K562 (cell line): ENCODE results near the gene SLC1A4. TPM values are rescaled to one million over a fixed set of nuclear protein-coding genes. Genes with fewer than 3 reads are reported as not detected.

Experiments
- ATAC-seq: fragments of 200-7000 bp; cut with Tn5 transposase; 3 replicates; pipeline ENCODE4 v1.9.1; 2020; ENCODE audit warnings: moderate library complexity
- BruUV-seq: library from RNA; stranded (reverse); fragments of 400-500 nt; replicated peaks from 2 replicates; lab custom pipeline; 2021; lab: Mats Ljungman, UMichigan
- CTCF ChIA-PET: fragments of 300-600 bp; formaldehyde crosslinking; extraction: SDS; loops from one replicate; lab custom pipeline; 2021; ENCODE audit warnings: low intra/inter-chr PET ratio; lab: Yijun Ruan, JAX
- POLR2A ChIA-PET: fragments of 300-600, 350-650 bp; sonication (Branson Sonifier 250); formaldehyde crosslinking; extraction: SDS; loops from one replicate; lab custom pipeline; 2021; ENCODE audit warnings: antibody characterized with exemption, inconsistent platforms; lab: Yijun Ruan, JAX
- DNase-seq, 4 experiments: peaks; one replicate each; pipeline versions ENCODE4 v3.0.0 to v3.0.0-alpha.2; 2011 to 2018; ENCODE audit warnings: low spot score in 3 of 4, mixed read lengths in 3 of 4; ENCODE audit errors: extremely low read depth in 1 of 4
- FAIRE-seq: peaks from 2 replicates; lab custom pipeline; 2011; peaks lifted over from hg19 to GRCh38; lab: Jason Lieb, UNC
- H2AFZ ChIP-seq: 2 replicates; pipeline ENCODE4 v1.6.0; 2011; ENCODE audit warnings: low read depth, low read length, control low read depth, inconsistent platforms
- H3K27ac ChIP-seq: fragments of 200-600 bp; 3 replicates; pipeline ENCODE4 v1.8.0; 2011; ENCODE audit warnings: low read depth, mild to moderate bottlenecking, control low read depth, inconsistent platforms, low read length, moderate library complexity, mixed read lengths; ENCODE audit errors: extremely low read depth
- H3K27me3 ChIP-seq, 2 experiments: fragments of 300-600 bp in 1 of 2; 2 replicates in 1 of 2; 3 replicates in 1 of 2; pipeline versions ENCODE4 v1.6.0 to v1.8.0; 2011; ENCODE audit warnings: inconsistent platforms in 2 of 2, low read length in 2 of 2, mild to moderate bottlenecking in 1 of 2, mixed read lengths in 1 of 2, moderate library complexity in 1 of 2; ENCODE audit not compliant: control insufficient read depth in 2 of 2, insufficient read depth in 2 of 2
- H3K36me3 ChIP-seq: fragments of 300-600 bp; 3 replicates; pipeline ENCODE4 v1.8.0; 2011; ENCODE audit warnings: mild to moderate bottlenecking, low read length, inconsistent platforms; ENCODE audit not compliant: control insufficient read depth, insufficient read depth
- H3K4me1 ChIP-seq, 2 experiments: fragments of 200-600 bp in 1 of 2; replicated peaks in 1 of 2; 2 replicates in 1 of 2; 3 replicates in 1 of 2; pipeline versions ENCODE4 v1.5.1 to v1.8.0; 2011; ENCODE audit warnings: inconsistent platforms in 2 of 2, low read length in 2 of 2, mild to moderate bottlenecking in 1 of 2, mixed read lengths in 1 of 2, moderate library complexity in 1 of 2; ENCODE audit not compliant: control insufficient read depth in 2 of 2, insufficient read depth in 2 of 2
- H3K4me2 ChIP-seq: 2 replicates; pipeline ENCODE4 v1.6.1; 2011; ENCODE audit warnings: low read length, control low read depth, inconsistent platforms, mixed read lengths; ENCODE audit not compliant: insufficient read depth
- H3K4me3 ChIP-seq: fragments of 200-600 bp; sonication (generic), shearing (Covaris generic); 2 replicates; pipeline ENCODE4 v1.5.1; 2016; ENCODE audit warnings: control low read depth, inconsistent platforms
- H3K79me2 ChIP-seq: fragments of 200-600 bp; 3 replicates; pipeline ENCODE4 v1.8.0; 2011; ENCODE audit warnings: low read length, inconsistent platforms; ENCODE audit not compliant: control insufficient read depth, insufficient read depth
- H3K9ac ChIP-seq, 2 experiments: 2 replicates each; pipeline versions ENCODE4 v1.6.0 to v1.6.1; 2011; ENCODE audit warnings: low read depth in 2 of 2, low read length in 2 of 2, control low read depth in 1 of 2, inconsistent platforms in 1 of 2, mild to moderate bottlenecking in 1 of 2, mixed read lengths in 1 of 2; ENCODE audit not compliant: insufficient read depth in 1 of 2
- H3K9me1 ChIP-seq: one replicate; pipeline ENCODE4 v1.6.0; 2011; ENCODE audit warnings: inconsistent platforms, mild to moderate bottlenecking, low read length, moderate library complexity; ENCODE audit not compliant: control insufficient read depth, insufficient read depth
- H3K9me3 ChIP-seq: replicated peaks from 2 replicates; pipeline ENCODE4 v1.5.1; 2011; ENCODE audit warnings: low read depth, low read length, inconsistent platforms; ENCODE audit not compliant: control insufficient read depth, insufficient read depth
- H4K20me1 ChIP-seq: replicated peaks from 2 replicates; pipeline ENCODE4 v1.6.1; 2011; ENCODE audit warnings: low read length, inconsistent platforms, mixed read lengths; ENCODE audit not compliant: control insufficient read depth, insufficient read depth
- ARID3A ChIP-seq: IDR thresholded peaks from 2 replicates; pipeline ENCODE4 v1.6.1; 2012; ENCODE audit warnings: low read depth, low read length, improper control_type of control experiment, borderline replicate concordance
- KDM1A ChIP-seq, 2 experiments: fragments of 450-650 bp; IDR thresholded peaks; 2 replicates each; pipeline ENCODE4 v1.6.1; 2016; ENCODE audit warnings: mild to moderate bottlenecking in 2 of 2
- KLF10 ChIP-seq: fragments of 250-450 bp; sonication (Bioruptor Pico); IDR thresholded peaks from 2 replicates; pipeline ENCODE4 v1.6.1; 2021; ENCODE audit warnings: matching md5 sums
- MGA ChIP-seq: fragments of 450-650 bp; IDR thresholded peaks from 2 replicates; pipeline ENCODE4 v1.6.1; 2016; ENCODE audit warnings: mild to moderate bottlenecking, moderate library complexity
- THAP7 ChIP-seq: fragments of 250-450 bp; sonication (Bioruptor Pico); IDR thresholded peaks from 2 replicates; pipeline ENCODE4 v1.5.0; 2021
- ZNF354B ChIP-seq: fragments of 250-450 bp; sonication (Bioruptor Pico); IDR thresholded peaks from 2 replicates; pipeline ENCODE4 v1.4.0; 2020
- ZNF696 ChIP-seq: fragments of 250-450 bp; sonication (Bioruptor Pico); conservative IDR thresholded peaks from 2 replicates; pipeline ENCODE4 v1.4.0; 2020; ENCODE audit warnings: mild to moderate bottlenecking, moderate library complexity
- WGBS: fragments of 100-300 bp; shearing (Covaris generic); methylation state at CpG from one replicate; pipeline ENCODE4 v1.1.6; 2016; ENCODE audit warnings: low coverage, mixed read lengths; ENCODE audit not compliant: insufficient coverage; ENCODE audit errors: missing lambda C conversion rate; 5-methylcytosine and 5-hydroxymethylcytosine counted together
- in situ Hi-C: fragments of 300-500 bp; cut with MboI; formaldehyde crosslinking; loops from 4 replicates; pipeline ENCODE4 v1.15.0; 2018; ENCODE audit warnings: inconsistent platforms, mixed read lengths
- intact Hi-C: fragments of 100-400 bp; cut with micrococcal nuclease; formaldehyde crosslinking; loops from 2 replicates; pipeline ENCODE4 v1.14.2; 2022
- polyA plus RNA-seq, 8 experiments: library from polyadenylated mRNA; depleted of rRNA in 4 of 8; stranded (reverse) in 5 of 8; unstranded in 3 of 8; fragments of >200 nt; fragmentation: Nextera tagmentation in 2 of 8; fragmentation: Illumina TruSeq in 1 of 8; extraction: Ambion mirVana in 2 of 8; extraction: Trizol in 1 of 8; gene quantifications; 2 replicates each; pipeline versions ENCODE4 v1.2.1 to v1.2.3, GENCODE V29; 2011 to 2014; ENCODE audit warnings: inconsistent platforms in 1 of 8, missing spikeins in 1 of 8
- total RNA-seq, 7 experiments: library from RNA; depleted of rRNA in 6 of 7; stranded (reverse); fragments of >200 nt in 6 of 7; fragmentation: Illumina TruSeq in 2 of 7; extraction: Trizol in 2 of 7; gene quantifications; 2 replicates each; pipeline versions ENCODE4 v1.2.1 to v1.2.3, GENCODE V29; 2011 to 2021; ENCODE audit warnings: low replicate concordance in 1 of 7

Gene SLC1A4
- total and polyA plus RNA-seq, 9 of the 15 experiments (the other 6 are each of a cell fraction or from before 2014, with no cell fraction given), result 4.4 to 24.0 (median 10.9) TPM

- H3K9me1 ChIP-seq, result no peaks in the 10 kb centered on the region
- POLR2A ChIA-PET, result interaction anchor here (0.6 to 1.0 kb wide), 2 partner anchors 74 to 1206 kb away, joined by 3 read pairs; no protein-coding TSS in a partner anchor
- intact Hi-C loops, result no loop called here
- TF ChIP-seq ZNF696 (CRISPR knock-in tag), result no peak
- TF ChIP-seq ARID3A, result no peak
- no peak for TF ChIP-seq KLF10
- TF ChIP-seq MGA, result no peak
- TF ChIP-seq ZNF354B (CRISPR knock-in tag), result no peak
- no peak for TF ChIP-seq KDM1A (IDR thresholded peaks at IDR 0.05)
- no peak for TF ChIP-seq THAP7 (CRISPR knock-in tag)
Measured at GRCh38 chr2:64957109-64957903, 31.9 kb upstream of the SLC1A4 start.

More at GRCh38 chr2:64957109-64957903, 31.9 kb upstream of the SLC1A4 start:
- no peak overlapping the region for H2AFZ ChIP-seq
- no peak overlapping the region for H3K4me2 ChIP-seq
- DNase-seq, result no peak
- H4K20me1 ChIP-seq, result no peaks in the 10 kb centered on the region
- no peaks in the 10 kb centered on the region for H3K36me3 ChIP-seq
- peaks cover 7 to 14% of the 10 kb centered on the region in 2 experiments; a peak in 3 of 5 replicates for H3K27me3 ChIP-seq
- no peaks in the 10 kb centered on the region for H3K79me2 ChIP-seq
- H3K27ac ChIP-seq, result no peak overlapping the region
- peaks cover 4% of the 10 kb centered on the region for H3K9me3 ChIP-seq
- CTCF ChIA-PET, result no interaction called here
- H3K9ac ChIP-seq, result no peak overlapping the region
- H3K4me1 ChIP-seq, result 0 out of 5 replicates have a peak, but pooled peaks cover 0 to 3% of the 10 kb centered on the region in 2 experiments
- H3K4me3 ChIP-seq, result no peak overlapping the region
- FAIRE-seq, result no peak
- ATAC-seq, result no peak
- WGBS, result 4% methylated on average over 9 of the region's 9 CpGs
- no TSS peak for BruUV-seq
- in situ Hi-C loops, result no loop called here
